GM23338 (cell line): ENCODE measurements around the gene PIGH. TPM values are rescaled to one million over a fixed set of nuclear protein-coding genes. Genes with fewer than 3 reads are reported as not detected.

Experiments
- CREB1 ChIP-seq: fragments of 250-450 bp; sonication (Bioruptor Pico); IDR thresholded peaks from 2 replicates; pipeline ENCODE4 v1.5.0; 2020; ENCODE audit warnings: low read depth, mild to moderate bottlenecking, moderate library complexity
- EZH2 ChIP-seq: fragments of 200-600 bp; sonication (generic); IDR thresholded peaks from one replicate; pipeline ENCODE4 v1.8.0; 2017; ENCODE audit warnings: antibody characterized with exemption, mild to moderate bottlenecking, low read depth; ENCODE audit not compliant: unreplicated experiment
- JUNB ChIP-seq: IDR thresholded peaks from one replicate; pipeline ENCODE4 v1.6.1; 2016; ENCODE audit warnings: antibody characterized with exemption; ENCODE audit not compliant: unreplicated experiment
- POLR2AphosphoS5 ChIP-seq: IDR thresholded peaks from 2 replicates; pipeline ENCODE4 v1.6.1; 2016; ENCODE audit warnings: antibody characterized with exemption, low read depth
- STAT1 ChIP-seq: IDR thresholded peaks from one replicate; pipeline ENCODE4 v1.6.1; 2016; ENCODE audit warnings: antibody characterized with exemption; ENCODE audit not compliant: unreplicated experiment
- ZNF114 ChIP-seq: fragments of 250-450 bp; sonication (Bioruptor Pico); IDR thresholded peaks from 2 replicates; pipeline ENCODE4 v1.5.0; 2020; ENCODE audit warnings: mild to moderate bottlenecking, moderate library complexity
- polyA plus RNA-seq: library from polyadenylated mRNA; unstranded; fragments of >200 nt; fragmentation: Nextera tagmentation; extraction: Ambion mirVana; gene quantifications from 2 replicates; pipeline ENCODE4 v1.2.1, GENCODE V29; 2016
- total RNA-seq: library from RNA; depleted of rRNA; stranded (reverse); fragments of >200 nt; shearing (Covaris generic); gene quantifications from 2 replicates; pipeline ENCODE4 v1.2.3, GENCODE V29; 2014
- TF ChIP-seq, protein P1 (sequence below): fragments of 250-450 bp; sonication (Bioruptor Pico); IDR thresholded peaks from 2 replicates; pipeline ENCODE4 v1.5.0; 2020; ENCODE audit warnings: mild to moderate bottlenecking, moderate library complexity
- TF ChIP-seq, protein P2 (sequence below): IDR thresholded peaks from 2 replicates; pipeline ENCODE4 v1.6.1; 2016; ENCODE audit warnings: antibody characterized with exemption
- TF ChIP-seq, protein P3 (sequence below), 2 experiments: fragments of 200-600 bp in 1 of 2; sonication (generic) in 1 of 2; conservative IDR thresholded peaks; 2 replicates each; pipeline versions ENCODE4 v1.5.1 to v1.6.1; 2016 to 2017; ENCODE audit warnings: antibody characterized with exemption in 2 of 2, low read depth in 2 of 2, mild to moderate bottlenecking in 2 of 2, moderate library complexity in 1 of 2
- TF ChIP-seq, protein P4 (sequence below): IDR thresholded peaks from one replicate; pipeline ENCODE4 v1.6.1; 2018; ENCODE audit warnings: antibody characterized with exemption; ENCODE audit not compliant: unreplicated experiment

The PIGH gene
- total and polyA plus RNA-seq, 2 experiments from 2014 or later, result 8.7 to 9.3 TPM

DNA sequence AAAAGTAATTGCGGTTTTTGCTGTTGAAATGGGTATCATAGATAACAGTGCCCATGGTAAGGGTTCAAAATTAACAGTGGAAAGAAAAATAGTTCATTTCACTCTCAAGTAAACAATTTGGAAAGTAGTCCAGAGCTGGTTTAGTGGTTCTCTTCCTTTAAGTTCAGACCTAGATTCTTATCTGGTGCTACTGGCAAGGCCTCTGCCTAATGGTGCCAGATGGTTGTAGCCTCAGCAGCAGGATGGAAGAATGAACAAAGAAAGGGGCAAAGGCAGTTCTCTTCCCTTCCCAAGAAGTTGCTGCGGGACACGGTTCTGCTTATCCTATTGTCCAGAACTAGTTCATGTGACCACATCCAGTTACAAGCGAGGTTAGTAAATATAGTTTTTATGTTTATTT, 30.1 kb upstream of the PIGH start (continued):
- TF ChIP-seq, protein P1, sequence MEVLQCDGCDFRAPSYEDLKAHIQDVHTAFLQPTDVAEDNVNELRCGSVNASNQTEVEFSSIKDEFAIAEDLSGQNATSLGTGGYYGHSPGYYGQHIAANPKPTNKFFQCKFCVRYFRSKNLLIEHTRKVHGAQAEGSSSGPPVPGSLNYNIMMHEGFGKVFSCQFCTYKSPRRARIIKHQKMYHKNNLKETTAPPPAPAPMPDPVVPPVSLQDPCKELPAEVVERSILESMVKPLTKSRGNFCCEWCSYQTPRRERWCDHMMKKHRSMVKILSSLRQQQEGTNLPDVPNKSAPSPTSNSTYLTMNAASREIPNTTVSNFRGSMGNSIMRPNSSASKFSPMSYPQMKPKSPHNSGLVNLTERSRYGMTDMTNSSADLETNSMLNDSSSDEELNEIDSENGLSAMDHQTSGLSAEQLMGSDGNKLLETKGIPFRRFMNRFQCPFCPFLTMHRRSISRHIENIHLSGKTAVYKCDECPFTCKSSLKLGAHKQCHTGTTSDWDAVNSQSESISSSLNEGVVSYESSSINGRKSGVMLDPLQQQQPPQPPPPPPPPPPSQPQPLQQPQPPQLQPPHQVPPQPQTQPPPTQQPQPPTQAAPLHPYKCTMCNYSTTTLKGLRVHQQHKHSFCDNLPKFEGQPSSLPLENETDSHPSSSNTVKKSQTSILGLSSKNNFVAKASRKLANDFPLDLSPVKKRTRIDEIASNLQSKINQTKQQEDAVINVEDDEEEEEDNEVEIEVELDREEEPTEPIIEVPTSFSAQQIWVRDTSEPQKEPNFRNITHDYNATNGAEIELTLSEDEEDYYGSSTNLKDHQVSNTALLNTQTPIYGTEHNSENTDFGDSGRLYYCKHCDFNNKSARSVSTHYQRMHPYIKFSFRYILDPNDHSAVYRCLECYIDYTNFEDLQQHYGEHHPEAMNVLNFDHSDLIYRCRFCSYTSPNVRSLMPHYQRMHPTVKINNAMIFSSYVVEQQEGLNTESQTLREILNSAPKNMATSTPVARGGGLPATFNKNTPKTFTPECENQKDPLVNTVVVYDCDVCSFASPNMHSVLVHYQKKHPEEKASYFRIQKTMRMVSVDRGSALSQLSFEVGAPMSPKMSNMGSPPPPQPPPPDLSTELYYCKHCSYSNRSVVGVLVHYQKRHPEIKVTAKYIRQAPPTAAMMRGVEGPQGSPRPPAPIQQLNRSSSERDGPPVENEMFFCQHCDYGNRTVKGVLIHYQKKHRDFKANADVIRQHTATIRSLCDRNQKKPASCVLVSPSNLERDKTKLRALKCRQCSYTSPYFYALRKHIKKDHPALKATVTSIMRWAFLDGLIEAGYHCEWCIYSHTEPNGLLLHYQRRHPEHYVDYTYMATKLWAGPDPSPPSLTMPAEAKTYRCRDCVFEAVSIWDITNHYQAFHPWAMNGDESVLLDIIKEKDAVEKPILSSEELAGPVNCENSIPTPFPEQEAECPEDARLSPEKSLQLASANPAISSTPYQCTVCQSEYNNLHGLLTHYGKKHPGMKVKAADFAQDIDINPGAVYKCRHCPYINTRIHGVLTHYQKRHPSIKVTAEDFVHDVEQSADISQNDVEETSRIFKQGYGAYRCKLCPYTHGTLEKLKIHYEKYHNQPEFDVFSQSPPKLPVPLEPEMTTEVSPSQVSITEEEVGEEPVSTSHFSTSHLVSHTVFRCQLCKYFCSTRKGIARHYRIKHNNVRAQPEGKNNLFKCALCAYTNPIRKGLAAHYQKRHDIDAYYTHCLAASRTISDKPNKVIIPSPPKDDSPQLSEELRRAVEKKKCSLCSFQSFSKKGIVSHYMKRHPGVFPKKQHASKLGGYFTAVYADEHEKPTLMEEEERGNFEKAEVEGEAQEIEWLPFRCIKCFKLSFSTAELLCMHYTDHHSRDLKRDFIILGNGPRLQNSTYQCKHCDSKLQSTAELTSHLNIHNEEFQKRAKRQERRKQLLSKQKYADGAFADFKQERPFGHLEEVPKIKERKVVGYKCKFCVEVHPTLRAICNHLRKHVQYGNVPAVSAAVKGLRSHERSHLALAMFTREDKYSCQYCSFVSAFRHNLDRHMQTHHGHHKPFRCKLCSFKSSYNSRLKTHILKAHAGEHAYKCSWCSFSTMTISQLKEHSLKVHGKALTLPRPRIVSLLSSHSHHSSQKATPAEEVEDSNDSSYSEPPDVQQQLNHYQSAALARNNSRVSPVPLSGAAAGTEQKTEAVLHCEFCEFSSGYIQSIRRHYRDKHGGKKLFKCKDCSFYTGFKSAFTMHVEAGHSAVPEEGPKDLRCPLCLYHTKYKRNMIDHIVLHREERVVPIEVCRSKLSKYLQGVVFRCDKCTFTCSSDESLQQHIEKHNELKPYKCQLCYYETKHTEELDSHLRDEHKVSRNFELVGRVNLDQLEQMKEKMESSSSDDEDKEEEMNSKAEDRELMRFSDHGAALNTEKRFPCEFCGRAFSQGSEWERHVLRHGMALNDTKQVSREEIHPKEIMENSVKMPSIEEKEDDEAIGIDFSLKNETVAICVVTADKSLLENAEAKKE (CRISPR knock-in tag), result no peak
- TF ChIP-seq ZNF114 (CRISPR knock-in tag) (no peak), EZH2 (no peak), CREB1 (CRISPR knock-in tag) (no peak), JUNB (no peak), POLR2AphosphoS5 (no peak), STAT1 (no peak)
- TF ChIP-seq, protein P2, sequence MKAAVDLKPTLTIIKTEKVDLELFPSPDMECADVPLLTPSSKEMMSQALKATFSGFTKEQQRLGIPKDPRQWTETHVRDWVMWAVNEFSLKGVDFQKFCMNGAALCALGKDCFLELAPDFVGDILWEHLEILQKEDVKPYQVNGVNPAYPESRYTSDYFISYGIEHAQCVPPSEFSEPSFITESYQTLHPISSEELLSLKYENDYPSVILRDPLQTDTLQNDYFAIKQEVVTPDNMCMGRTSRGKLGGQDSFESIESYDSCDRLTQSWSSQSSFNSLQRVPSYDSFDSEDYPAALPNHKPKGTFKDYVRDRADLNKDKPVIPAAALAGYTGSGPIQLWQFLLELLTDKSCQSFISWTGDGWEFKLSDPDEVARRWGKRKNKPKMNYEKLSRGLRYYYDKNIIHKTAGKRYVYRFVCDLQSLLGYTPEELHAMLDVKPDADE, result no peak
- TF ChIP-seq, protein P3, sequence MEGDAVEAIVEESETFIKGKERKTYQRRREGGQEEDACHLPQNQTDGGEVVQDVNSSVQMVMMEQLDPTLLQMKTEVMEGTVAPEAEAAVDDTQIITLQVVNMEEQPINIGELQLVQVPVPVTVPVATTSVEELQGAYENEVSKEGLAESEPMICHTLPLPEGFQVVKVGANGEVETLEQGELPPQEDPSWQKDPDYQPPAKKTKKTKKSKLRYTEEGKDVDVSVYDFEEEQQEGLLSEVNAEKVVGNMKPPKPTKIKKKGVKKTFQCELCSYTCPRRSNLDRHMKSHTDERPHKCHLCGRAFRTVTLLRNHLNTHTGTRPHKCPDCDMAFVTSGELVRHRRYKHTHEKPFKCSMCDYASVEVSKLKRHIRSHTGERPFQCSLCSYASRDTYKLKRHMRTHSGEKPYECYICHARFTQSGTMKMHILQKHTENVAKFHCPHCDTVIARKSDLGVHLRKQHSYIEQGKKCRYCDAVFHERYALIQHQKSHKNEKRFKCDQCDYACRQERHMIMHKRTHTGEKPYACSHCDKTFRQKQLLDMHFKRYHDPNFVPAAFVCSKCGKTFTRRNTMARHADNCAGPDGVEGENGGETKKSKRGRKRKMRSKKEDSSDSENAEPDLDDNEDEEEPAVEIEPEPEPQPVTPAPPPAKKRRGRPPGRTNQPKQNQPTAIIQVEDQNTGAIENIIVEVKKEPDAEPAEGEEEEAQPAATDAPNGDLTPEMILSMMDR (conservative IDR thresholded peaks at IDR 0.05; ENCODE audit: low read depth in 2 of 2), result no peak
- TF ChIP-seq, protein P4, sequence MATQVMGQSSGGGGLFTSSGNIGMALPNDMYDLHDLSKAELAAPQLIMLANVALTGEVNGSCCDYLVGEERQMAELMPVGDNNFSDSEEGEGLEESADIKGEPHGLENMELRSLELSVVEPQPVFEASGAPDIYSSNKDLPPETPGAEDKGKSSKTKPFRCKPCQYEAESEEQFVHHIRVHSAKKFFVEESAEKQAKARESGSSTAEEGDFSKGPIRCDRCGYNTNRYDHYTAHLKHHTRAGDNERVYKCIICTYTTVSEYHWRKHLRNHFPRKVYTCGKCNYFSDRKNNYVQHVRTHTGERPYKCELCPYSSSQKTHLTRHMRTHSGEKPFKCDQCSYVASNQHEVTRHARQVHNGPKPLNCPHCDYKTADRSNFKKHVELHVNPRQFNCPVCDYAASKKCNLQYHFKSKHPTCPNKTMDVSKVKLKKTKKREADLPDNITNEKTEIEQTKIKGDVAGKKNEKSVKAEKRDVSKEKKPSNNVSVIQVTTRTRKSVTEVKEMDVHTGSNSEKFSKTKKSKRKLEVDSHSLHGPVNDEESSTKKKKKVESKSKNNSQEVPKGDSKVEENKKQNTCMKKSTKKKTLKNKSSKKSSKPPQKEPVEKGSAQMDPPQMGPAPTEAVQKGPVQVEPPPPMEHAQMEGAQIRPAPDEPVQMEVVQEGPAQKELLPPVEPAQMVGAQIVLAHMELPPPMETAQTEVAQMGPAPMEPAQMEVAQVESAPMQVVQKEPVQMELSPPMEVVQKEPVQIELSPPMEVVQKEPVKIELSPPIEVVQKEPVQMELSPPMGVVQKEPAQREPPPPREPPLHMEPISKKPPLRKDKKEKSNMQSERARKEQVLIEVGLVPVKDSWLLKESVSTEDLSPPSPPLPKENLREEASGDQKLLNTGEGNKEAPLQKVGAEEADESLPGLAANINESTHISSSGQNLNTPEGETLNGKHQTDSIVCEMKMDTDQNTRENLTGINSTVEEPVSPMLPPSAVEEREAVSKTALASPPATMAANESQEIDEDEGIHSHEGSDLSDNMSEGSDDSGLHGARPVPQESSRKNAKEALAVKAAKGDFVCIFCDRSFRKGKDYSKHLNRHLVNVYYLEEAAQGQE, result no peak
